ENCODE results near the gene CFAP251. TPM values are rescaled to one million over a fixed set of nuclear protein-coding genes. Genes with fewer than 3 reads are reported as not detected.
"Not testable (repeated sequence)": the region's sequence is repeated elsewhere in the genome, so short reads cannot be mapped to it uniquely, and the experiment has no call there.

The CFAP251 gene
- total and polyA plus RNA-seq, 2 donors (not counting 1 experiment from before 2014, with no cell fraction given), result 2.7 to 7.9 TPM

GRCh38 chr12:121927813-121928212 is 9.4 kb downstream of the CFAP251 start:
- no peaks in the 10 kb centered on the region for H3K36me3 ChIP-seq (ENCODE audit: control insufficient read depth, insufficient read depth, low read length)
- no peaks in the 10 kb centered on the region for H4K20me1 ChIP-seq (ENCODE audit: control insufficient read depth, extremely low read depth, insufficient read depth, low read length)
- no peak for DNase-seq (ENCODE audit: low read depth in 2 of 2)
- H3K27ac ChIP-seq (ENCODE audit: insufficient read depth, low read length), result no peak overlapping the region
- no peaks in the 10 kb centered on the region for H3K9me3 ChIP-seq (ENCODE audit: control insufficient read depth, insufficient read depth, low read depth, low read length)
- H3K27me3 ChIP-seq (ENCODE audit: control insufficient read depth, insufficient read depth, low read length), result no peaks in the 10 kb centered on the region
- no peak overlapping the region for H2AFZ ChIP-seq (ENCODE audit: low read length)
- no peak overlapping the region for H3K9ac ChIP-seq (ENCODE audit: insufficient read depth, low read length)
- H3K4me3 ChIP-seq (replicated peaks in 1 of 4; ENCODE audit: control extremely low read depth in 1 of 4, insufficient read depth in 1 of 4, low read depth in 3 of 4, low read length in 4 of 4), result no peak overlapping the region
- H3K4me1 ChIP-seq (ENCODE audit: control insufficient read depth, extremely low read depth, insufficient read depth, low read length), result peaks cover 12% of the 10 kb centered on the region
- no peaks in the 10 kb centered on the region for H3K79me2 ChIP-seq (ENCODE audit: control insufficient read depth, insufficient read depth, low read length)
- TF ChIP-seq CTCF (conservative IDR thresholded peaks at IDR 0.05 in 1 of 2, IDR thresholded peaks at IDR 0.05 in 1 of 2; ENCODE audit: low read depth in 1 of 2, low read length in 2 of 2) (no peak), EZH2 (IDR thresholded peaks at IDR 0.05; ENCODE audit: low read length, missing control alignments) (no peak)
- no peak overlapping the region for H3K4me2 ChIP-seq (ENCODE audit: extremely low read depth, insufficient read depth, low read length)

- not testable (repeated sequence) for DNase-seq (ENCODE audit: low read depth in 2 of 2); H4K20me1 ChIP-seq (ENCODE audit: control insufficient read depth, extremely low read depth, insufficient read depth, low read length); H3K9me3 ChIP-seq (ENCODE audit: control insufficient read depth, insufficient read depth, low read depth, low read length); H3K4me2 ChIP-seq (ENCODE audit: extremely low read depth, insufficient read depth, low read length); H3K79me2 ChIP-seq (ENCODE audit: control insufficient read depth, insufficient read depth, low read length); H3K9ac ChIP-seq (ENCODE audit: insufficient read depth, low read length); H3K27me3 ChIP-seq (ENCODE audit: control insufficient read depth, insufficient read depth, low read length); H3K27ac ChIP-seq (ENCODE audit: insufficient read depth, low read length); H2AFZ ChIP-seq (ENCODE audit: low read length); H3K4me3 ChIP-seq (replicated peaks in 1 of 4; ENCODE audit: control extremely low read depth in 1 of 4, insufficient read depth in 1 of 4, low read depth in 3 of 4, low read length in 4 of 4); H3K36me3 ChIP-seq (ENCODE audit: control insufficient read depth, insufficient read depth, low read length)
- peaks cover 12% of the 10 kb centered on the region for H3K4me1 ChIP-seq (ENCODE audit: control insufficient read depth, extremely low read depth, insufficient read depth, low read length)
Measured at GRCh38 chr12:121929545-121929944, 11.2 kb downstream of the CFAP251 start.

GRCh38 chr12:121930862-121931261 is 12.5 kb downstream of the CFAP251 start:
- DNase-seq (ENCODE audit: low read depth in 2 of 2), result no peak
- TF ChIP-seq CTCF (conservative IDR thresholded peaks at IDR 0.05 in 1 of 2, IDR thresholded peaks at IDR 0.05 in 1 of 2; ENCODE audit: low read depth in 1 of 2, low read length in 2 of 2) (no peak), EZH2 (IDR thresholded peaks at IDR 0.05; ENCODE audit: low read length, missing control alignments) (no peak)
- Histone ChIP-seq H3K9ac (ENCODE audit: insufficient read depth, low read length) (no peak overlapping the region), H3K27me3 (ENCODE audit: control insufficient read depth, insufficient read depth, low read length) (no peaks in the 10 kb centered on the region), H3K36me3 (ENCODE audit: control insufficient read depth, insufficient read depth, low read length) (no peaks in the 10 kb centered on the region), H3K79me2 (ENCODE audit: control insufficient read depth, insufficient read depth, low read length) (no peaks in the 10 kb centered on the region), H3K4me3 (replicated peaks in 1 of 4; ENCODE audit: control extremely low read depth in 1 of 4, insufficient read depth in 1 of 4, low read depth in 3 of 4, low read length in 4 of 4) (no peak overlapping the region), H3K4me1 (ENCODE audit: control insufficient read depth, extremely low read depth, insufficient read depth, low read length) (peaks cover 4% of the 10 kb centered on the region), H2AFZ (ENCODE audit: low read length) (no peak overlapping the region), H3K27ac (ENCODE audit: insufficient read depth, low read length) (no peak overlapping the region), H3K4me2 (ENCODE audit: extremely low read depth, insufficient read depth, low read length) (no peak overlapping the region), H3K9me3 (ENCODE audit: control insufficient read depth, insufficient read depth, low read depth, low read length) (no peaks in the 10 kb centered on the region), H4K20me1 (ENCODE audit: control insufficient read depth, extremely low read depth, insufficient read depth, low read length) (no peaks in the 10 kb centered on the region)
